NOMO-1 treated with dmso at 0.1 percent for 144 hours (cell line): ENCODE results near the gene TMPRSS11D.
A peak's percentile ranks its signal among the peaks of the same experiment; 100 is the strongest.

Experiments used
- DNase-seq: peaks from one replicate; lab custom pipeline; 2025; ENCODE audit not compliant: unreplicated experiment; lab: John Stamatoyannopoulos, UW

The TMPRSS11D gene

DNA sequence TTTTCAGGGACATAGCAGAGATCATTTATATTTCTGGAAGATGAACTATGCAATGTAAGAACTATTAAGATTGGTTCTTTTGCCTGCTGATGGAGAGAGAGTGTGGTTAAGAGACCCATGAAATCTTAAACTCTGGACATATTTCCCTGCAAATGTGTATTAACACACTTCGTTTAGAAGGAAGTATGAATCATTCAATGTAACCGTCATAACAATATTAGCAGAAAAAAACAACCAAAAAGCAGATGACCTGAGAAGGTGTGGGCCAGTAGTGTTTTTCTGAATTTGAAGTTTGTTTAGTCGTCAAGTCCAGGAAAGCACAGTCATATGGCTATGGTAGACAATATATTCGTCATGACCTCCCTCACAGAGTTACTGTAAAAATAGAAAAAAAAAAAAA lies 2.5 kb upstream of the TMPRSS11D start:
- DNase-seq: no peak

DNA sequence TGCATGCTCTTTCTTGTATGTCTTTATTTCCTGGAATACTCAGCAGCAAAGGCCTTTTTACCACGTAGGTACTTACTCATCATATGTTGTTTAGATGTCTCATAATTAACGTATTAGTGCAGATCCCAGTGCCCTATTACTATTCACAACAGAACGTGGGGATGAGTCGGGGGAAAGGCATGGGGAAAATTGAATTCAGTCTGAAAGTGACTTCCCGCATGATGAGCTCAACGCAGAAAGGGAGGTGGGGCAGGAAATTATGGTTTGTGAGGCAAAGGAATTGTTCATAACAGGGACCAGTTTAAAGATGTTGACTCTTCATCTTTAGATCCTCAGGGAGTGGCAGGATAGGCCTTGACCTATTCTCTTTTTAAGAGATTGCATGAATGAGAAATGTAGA lies 2.0 kb upstream of the TMPRSS11D start:
- no peak for DNase-seq

DNA sequence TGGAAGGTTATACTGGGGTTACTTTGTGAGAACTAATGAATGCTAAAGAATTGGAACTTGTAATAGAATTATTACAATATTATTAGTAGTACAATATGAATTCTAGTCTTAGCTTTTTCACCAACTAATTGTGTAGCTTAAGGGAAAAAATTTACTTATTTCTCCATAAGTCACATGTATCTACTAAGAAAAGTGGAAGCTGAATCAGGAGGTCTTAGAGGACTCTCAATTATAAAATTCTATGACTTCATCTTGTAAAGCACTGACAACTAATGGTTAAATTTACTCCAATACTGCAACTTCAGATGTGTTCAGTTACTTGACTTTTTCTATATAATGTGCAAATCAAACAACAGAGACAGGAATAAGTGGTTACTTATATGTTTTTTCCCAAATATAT lies 899 bp upstream of the TMPRSS11D start:
- no peak for DNase-seq

DNA sequence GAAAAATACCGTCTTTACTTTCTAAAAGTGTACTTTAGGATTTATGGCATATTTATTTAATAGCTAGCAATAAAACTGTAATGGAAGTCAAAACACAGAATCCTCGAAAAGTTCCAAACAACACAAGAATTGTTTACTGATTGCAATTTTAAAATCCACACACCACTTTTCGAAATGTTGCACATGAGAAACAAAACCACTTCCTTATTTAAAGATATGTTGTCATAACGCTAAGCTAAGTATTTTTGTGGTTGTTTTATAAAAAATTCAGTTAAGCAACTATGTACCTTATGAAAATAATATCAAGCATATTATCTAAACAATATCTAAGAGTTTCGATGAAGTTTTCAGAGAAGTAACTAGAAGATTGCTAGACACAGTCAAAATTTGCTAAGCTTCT lies 344 bp downstream of the TMPRSS11D start:
- no peak for DNase-seq

DNA sequence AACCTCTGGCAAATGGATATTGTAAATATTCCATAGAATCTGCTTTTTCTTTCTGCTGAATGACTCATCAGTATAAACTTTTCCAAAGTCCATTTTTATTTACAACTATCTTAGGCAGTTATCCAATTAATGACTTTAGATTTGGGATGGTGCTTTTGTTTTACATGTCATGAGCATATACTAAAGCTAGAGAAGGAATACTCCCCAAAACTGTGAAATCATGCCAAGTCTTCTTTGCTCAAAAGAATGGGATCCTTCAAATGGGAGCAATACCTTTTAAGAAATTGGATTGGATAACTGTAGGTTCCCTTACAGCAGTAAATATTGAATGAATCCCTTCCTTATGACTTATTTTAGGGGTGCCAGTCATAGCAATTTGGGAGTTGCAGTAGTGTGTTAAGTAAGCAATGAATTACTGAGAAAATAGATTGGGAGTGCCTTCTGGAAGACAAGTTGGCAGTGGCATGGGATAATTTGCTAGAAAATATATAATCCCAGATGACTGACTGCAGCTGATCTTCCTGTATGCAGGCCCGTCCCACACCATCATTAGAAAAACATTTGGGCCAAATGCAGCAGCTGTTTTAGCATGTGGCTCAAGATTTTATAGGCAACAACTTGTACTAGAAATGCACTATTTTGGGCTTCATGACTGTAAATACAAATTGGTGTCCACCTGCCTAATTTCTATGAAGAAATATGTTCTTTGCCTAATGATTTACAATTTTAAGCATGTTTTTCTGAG lies 2.8 kb downstream of the TMPRSS11D start:
- DNase-seq: no peak

DNA sequence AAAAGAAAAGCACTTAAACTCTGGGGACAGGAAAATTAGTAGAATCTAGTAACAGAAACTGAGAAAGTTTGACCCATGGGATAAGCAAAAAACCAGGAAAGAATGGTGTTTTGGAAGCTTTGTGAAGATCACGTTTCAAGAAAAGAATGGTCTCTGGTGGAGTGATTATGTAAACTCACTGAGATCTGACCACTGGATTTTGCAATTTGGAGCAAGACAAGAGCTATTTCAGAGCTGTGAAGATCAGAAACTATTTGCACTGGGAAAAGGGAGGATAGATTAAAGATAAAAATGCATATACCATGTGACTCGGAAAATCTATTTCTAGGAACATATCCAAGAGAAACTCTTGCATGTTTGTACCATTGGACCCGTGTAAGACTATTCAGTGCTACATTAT lies 4.3 kb downstream of the TMPRSS11D start:
- DNase-seq: no peak

DNA sequence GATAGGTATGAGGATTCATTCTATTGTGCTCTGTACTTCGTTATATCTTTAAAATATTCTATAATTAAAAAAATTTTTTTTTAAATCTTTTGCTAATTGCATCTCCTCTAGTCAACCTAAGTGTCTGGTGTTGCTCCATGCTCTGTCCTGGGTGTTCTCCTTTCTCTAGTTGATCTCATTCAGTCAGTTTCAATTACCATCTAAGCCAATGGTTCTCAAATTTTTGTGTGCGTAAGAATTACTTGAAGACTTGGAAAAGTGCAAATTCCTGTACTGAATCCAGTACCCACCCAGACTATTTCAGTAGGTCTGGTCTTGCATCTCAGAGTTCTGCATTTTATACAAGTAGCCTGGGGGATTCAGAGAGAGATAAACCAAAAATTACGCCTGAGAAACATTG lies 6.7 kb downstream of the TMPRSS11D start:
- no peak for DNase-seq

DNA sequence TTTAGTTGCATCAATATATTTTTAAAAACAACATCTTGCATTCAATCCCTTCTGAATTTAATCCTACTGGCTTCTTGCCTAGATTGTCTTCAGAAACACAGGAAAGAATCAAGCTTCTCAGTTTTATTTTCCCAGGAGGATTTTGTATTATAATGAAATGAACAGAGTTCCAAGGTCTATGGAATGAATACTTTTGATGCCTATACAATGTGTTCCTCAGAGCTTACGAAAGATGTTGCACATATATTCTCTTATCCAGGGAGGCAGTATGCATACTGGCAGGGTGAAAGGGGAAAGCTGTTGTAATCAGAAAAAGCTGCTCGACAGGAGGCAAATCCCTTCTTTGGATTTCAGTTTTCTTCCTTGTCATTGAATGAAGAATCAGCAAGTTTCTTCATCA lies 8.8 kb downstream of the TMPRSS11D start:
- no peak for DNase-seq

DNA sequence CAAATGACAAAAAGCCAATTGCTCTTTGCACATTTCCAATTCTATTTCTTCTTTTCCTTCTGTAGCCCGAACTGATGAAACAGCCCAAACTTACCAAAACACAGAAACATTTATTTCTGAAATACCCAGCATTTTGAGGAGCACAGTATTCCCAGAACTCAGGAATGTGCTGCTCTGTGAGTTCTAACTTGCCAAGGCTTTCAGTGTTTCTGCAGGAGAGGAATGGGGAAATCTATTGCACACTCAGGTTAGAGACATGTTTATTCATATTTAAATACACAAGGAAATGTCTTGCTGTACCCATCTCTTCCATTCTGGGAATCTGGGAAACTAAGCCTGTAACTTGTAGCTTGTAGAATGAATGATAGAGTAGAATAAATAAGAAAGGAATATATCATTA lies 10.7 kb downstream of the TMPRSS11D start:
- DNase-seq: no peak

DNA sequence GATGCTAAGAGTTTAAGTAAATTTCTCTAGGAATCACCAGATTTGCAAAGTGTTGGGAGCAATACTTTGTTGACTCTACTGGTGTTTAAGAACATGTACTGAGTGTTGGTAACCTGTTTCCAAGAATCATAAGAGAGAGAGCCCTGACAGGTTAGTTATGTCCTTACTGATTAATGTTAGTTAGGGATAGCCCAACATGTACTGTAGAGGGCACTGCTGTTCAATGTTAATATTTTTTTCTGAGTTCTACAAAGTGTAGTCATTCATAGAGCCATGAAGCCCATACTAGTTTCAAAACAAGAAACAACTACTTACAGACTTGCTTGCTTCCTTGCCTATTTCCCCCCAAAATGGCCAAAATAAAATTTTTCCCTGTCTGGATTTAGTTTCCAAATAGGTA lies 11.9 kb downstream of the TMPRSS11D start:
- peak; percentile 35 for DNase-seq

DNA sequence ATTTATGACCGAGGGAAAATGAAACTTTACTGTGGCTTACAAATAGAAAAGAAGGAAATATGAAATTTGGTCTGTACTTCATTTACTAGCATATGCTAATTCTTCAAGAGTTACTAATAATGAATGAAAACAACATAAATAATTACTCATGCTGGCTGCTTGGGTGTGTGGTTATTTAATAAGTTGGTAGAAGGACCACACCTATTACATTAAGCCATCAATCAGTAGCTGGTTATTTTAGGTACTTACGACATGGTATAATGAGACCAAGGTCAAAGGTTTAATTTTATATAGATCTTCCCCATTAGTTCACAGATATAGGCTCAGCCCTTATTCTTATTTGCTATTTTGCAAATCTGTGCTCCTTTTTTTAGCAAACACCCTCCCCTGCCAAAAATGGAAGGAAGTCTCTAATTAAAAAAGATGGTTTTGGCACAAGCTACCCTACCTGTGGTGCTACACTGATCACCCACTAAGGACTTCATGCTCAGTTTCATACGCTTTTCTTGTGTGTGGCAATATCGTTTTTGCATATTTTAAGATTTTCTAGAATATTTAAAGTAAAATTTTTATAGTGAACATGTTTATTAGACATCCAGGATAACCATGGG lies 14.1 kb downstream of the TMPRSS11D start:
- DNase-seq: no peak

DNA sequence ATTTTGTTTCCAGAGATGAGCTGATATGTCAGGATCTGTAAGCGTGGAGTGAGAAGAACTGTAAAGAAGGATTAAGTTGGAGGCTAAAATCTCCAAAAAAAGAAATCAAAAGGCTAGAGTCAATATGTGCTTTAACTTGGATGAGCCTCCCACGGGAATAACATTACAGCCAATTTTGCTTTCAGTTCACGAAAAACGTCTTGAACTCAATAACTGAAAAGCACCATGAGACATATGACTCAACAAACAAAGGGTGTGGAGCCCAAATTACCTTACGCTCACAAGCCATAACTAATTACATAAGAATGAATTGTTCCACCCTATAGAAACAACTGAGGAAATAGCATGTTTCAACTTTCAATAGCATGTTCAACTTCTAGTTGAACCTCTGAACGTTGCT lies 22.3 kb downstream of the TMPRSS11D start:
- no peak for DNase-seq

DNA sequence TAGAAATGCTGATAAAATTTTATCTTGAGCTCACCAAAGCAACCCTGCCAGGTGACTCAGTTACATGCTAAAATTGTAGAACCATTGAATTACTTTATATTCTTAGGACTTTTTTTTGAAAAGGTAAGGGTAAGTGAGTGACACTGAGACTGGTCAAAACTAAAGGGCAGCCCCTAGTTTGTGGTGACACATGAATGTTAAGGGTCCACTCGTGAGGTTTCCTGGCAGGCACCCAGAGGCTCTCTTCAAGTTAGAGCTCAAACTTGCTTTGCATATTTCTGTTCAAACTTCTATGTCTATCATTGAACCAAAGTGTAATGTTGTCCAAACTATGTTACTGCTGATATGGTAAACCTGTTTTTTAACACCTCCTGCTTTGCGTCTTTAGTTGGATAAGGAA lies 30.5 kb downstream of the TMPRSS11D start:
- DNase-seq: no peak

DNA sequence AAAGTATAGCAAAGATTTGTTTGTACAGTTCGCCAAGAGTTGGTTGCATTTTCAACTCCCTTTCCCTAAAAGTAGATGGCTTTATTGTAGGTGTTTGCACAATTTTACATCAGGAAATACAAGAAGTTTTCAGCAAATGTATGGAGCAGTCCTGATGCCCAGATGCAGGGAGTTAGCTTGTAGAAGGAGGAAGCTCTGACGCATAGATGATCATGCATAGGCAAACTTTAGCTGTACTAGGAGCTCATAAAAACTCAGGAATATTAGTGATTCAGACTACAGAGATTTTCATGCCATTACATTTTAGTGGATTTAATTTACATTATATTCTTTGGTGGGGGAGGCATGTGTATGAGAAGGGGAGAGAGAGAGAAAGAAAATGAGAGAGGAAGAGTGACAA lies 62.9 kb downstream of the TMPRSS11D start:
- no peak for DNase-seq

DNA sequence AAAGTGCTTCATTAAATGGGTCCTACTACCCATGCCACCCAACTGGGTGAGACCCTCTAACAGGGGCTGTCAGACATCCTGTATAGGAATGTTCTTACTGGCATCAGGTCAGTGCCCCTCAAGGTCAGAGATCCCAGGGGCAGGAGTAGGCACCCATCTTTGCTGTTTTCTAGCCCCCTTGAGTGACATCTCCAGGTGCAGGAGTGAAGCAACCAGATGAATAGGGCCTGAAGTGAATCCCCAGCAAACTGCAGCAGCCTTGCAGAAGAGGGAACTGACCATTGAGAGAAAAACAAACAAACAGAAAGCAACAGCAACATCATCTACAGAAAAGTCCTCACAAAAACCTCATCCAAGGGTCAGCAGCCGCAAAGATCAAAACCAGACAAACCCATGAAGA lies 73.8 kb downstream of the TMPRSS11D start:
- no peak for DNase-seq

DNA sequence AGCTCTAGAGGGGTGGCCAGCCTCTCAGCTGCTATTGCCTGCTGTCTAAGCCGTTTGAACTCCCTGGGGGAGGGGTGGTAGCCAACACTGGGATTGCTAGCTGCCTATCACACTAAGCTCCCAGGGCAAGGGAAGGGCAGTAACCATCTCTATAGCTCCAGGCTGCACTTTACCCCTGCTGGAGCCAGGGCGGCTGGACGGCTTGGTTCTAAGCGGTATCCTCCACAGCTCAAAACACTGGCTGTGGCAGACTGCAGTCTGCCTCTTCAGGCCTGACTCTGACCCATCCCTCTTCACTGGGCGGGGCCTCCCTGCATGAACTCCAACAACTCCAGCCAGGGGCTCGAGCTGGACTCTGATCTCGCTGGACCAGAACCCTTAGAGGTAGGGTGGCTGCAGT lies 74.3 kb downstream of the TMPRSS11D start:
- no peak for DNase-seq

DNA sequence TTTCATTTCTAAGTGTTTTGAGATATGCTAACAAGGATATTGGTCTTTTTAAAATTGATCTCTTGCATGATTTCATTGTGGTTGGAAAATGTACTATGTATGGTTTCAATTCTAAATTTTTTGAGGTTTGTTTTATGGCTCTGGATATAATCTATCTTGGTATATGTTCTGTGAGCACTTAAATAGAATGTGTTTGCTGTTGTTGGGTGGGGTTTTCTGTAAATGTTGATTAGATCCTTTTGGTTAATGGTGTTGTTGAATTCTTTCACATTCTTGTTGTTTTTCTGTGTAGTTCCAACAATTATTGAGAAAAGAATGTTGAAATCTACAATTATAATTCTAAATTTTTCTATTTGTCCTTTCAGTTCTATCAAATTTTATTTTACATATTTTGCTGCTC lies 87.0 kb downstream of the TMPRSS11D start:
- DNase-seq: no peak

DNA sequence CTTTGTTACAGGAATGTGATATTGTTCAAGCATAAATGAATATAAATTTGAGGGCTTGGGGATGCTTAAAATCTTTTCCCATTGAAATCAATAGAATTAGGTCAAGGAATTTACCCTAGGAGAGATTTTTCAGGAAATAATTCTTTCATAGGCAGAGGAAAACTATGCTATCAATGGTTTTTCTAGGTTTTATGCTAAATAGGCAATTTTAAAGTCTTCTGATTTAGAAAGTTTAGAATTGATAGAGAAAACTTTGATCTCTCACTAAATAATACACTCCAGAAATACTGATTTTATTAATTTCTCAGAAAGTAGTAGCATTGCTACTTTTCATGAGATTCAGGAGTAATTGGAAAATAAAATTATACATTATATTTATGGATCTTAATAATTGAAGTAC lies 93.1 kb downstream of the TMPRSS11D start:
- DNase-seq: no peak

DNA sequence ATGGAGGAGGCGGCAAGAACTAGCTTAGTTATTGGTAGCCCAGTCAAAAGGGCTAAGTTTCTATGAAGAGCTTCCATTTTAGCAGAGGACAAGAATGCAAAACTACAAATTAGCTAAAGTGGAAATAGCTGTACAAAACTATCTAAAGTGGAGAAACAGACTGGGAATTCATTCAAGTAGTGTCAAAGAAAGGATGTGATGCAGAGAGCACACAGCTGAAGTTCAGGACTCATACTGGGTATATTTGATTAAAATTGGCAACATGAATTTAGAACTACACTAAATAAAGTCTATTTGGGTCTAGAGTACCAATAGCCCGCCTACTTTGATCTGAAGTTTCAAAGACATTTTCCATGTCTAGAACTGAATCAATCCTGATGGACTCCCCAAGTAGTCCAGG lies 96.5 kb downstream of the TMPRSS11D start:
- no peak for DNase-seq

DNA sequence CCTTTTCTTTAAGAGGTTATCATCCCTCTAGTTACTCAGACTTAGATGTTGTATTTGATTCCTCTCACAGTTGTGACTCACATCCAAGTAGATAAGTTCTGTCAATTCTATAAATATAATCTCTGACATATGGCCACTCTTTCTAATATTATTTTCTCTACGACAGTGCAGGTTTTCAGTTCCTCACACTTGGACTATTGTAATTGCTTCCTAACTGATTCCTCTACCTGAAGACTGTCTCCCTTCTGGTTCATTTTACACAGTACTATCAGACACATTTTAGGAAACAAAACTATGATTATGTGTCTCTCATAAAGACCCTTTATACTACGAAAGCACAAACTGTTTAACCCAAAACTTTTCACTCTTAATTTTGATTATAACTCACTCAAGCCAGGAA lies 98.3 kb downstream of the TMPRSS11D start:
- no peak for DNase-seq

DNA sequence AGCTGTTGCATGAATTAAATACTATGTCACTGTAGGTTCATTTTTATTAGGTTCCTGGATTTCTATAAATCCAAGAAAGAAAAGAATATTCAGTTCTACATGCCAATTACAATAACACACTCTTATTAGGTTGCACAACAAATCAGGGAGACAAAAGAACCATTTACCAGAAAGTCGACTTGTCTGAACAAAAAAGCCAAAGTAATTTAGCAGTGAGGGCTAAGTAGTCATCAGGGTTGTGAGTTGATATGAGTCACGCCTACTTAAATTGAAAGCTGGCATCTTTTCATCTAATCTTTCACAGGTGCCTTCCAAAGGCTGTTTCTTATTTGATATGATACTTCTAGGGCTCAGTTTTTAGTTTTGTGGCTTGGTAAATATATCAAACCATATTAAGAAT lies 104.2 kb downstream of the TMPRSS11D start:
- DNase-seq: no peak

DNA sequence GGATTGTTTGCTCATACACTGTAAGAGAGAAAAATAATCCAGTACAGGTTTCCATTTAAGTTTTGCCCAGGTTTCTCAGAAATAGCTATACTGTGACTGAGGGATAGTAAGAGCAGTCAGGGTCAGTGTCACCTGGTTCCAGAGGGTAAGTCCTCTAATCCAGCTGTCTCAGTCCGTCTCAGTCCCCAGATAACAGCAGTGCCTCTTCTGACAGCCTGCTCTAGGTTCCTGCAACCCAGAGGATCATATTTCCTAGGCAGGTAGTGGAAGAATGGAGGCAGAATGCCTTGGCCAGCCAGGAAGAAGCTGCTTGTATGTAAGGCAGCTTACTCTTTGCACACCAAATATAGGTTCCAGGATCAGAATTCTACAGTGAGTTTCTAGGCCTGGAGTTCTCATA lies 107.1 kb downstream of the TMPRSS11D start:
- no peak for DNase-seq
